ENCODE data around the gene CTSD. TPM values are rescaled to one million over a fixed set of nuclear protein-coding genes. Genes with fewer than 3 reads are reported as not detected.
"Not testable (repeated sequence)": the region's sequence is repeated elsewhere in the genome, so short reads cannot be mapped to it uniquely, and the experiment has no call there.

CTSD gene
- total RNA-seq (2021; fragmentation: NEBNext Ultra II Directional; extraction: Animal tissue kit (Norgen Biotek cat#: 25700)): 100 to 1,000 TPM; 212 to 240 (median 229) TPM
- long read RNA-seq, transcript CTSD-201 (9 exons, 2,123 nt): major isoform, 295 of 332 reads
- long read RNA-seq, partial matches to known transcripts: 22 of 332 reads
- long read RNA-seq, other reads (novel, unspliced or antisense): 12 of 332 reads

GRCh38 chr11:1763796-1764661 lies at the start of gene CTSD:
Gene CTSD, minus strand, starts transcription at chr11:1763927. Its CDS starts 68 bp downstream, at chr11:1763859.
- no peaks in the 10 kb centered on the region for H3K9me3 Mint-ChIP-seq
- no peaks in the 10 kb centered on the region for H3K36me3 Mint-ChIP-seq (ENCODE audit: low read depth)
- peak within 1 kb of the TSS; percentile 88 for H3K4me3 Mint-ChIP-seq
- peaks cover 8% of the 10 kb centered on the region; the same call in 1 of the 2 replicates for H3K27me3 Mint-ChIP-seq (ENCODE audit: insufficient read depth)
- H3K4me1 Mint-ChIP-seq (ENCODE audit: low read depth): peaks cover 28% of the 10 kb centered on the region
- peak; percentile 60 for DNase-seq
- peak within 1 kb of the TSS; percentile 61 for H3K27ac Mint-ChIP-seq
- peak; percentile 32 for TF ChIP-seq CTCF (IDR thresholded peaks at IDR 0.05)

- not testable (repeated sequence) for H3K4me1 Mint-ChIP-seq (ENCODE audit: low read depth); H3K36me3 Mint-ChIP-seq (ENCODE audit: low read depth); H3K27ac Mint-ChIP-seq; H3K4me3 Mint-ChIP-seq; DNase-seq; H3K9me3 Mint-ChIP-seq
- peaks cover 54% of the 10 kb centered on the region for H3K27me3 Mint-ChIP-seq (ENCODE audit: insufficient read depth)
Observed at GRCh38 chr11:1813356-1813755, 49.6 kb upstream of the CTSD start.

- Mint-ChIP-seq H3K36me3 (ENCODE audit: low read depth) (no peaks in the 10 kb centered on the region), H3K27me3 (ENCODE audit: insufficient read depth) (peaks cover 57% of the 10 kb centered on the region), H3K9me3 (peaks cover 9% of the 10 kb centered on the region; the same call in 1 of the 2 replicates), H3K4me1 (ENCODE audit: low read depth) (no peaks in the 10 kb centered on the region), H3K27ac (no peak overlapping the region), H3K4me3 (no peak overlapping the region)
- no peak for DNase-seq
- TF ChIP-seq CTCF (IDR thresholded peaks at IDR 0.05): no peak
Observed at GRCh38 chr11:1812801-1813200, 49.1 kb upstream of the CTSD start.

- no peak for TF ChIP-seq CTCF (IDR thresholded peaks at IDR 0.05)
- Mint-ChIP-seq H3K27ac (no peak overlapping the region), H3K4me3 (no peak overlapping the region), H3K36me3 (ENCODE audit: low read depth) (no peaks in the 10 kb centered on the region), H3K27me3 (ENCODE audit: insufficient read depth) (peaks cover 62% of the 10 kb centered on the region), H3K9me3 (peaks cover 9% of the 10 kb centered on the region; the same call in 1 of the 2 replicates), H3K4me1 (ENCODE audit: low read depth) (no peaks in the 10 kb centered on the region)
- DNase-seq: no peak
Observed at GRCh38 chr11:1812274-1812673, 48.5 kb upstream of the CTSD start.

DNA sequence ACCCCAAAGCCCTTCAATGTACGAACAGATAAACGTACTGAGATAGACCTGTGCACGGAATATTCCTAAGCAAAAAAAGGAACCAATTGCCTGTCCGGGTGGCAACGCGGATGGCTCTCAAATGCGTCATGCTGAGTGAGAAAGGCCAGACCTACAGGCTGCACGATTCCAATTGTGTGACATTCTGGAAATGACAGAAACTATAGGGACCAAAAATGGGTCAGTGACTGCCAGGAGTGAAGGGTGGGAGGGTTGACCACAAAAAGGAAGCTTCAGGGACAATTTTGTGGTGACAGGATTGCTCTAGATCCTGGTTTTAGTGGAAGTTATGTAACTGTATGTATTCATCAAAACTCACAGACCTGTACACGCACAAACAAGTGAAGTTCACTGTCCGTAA lies 47.0 kb upstream of the CTSD start:
- Mint-ChIP-seq H3K36me3 (ENCODE audit: low read depth) (no peaks in the 10 kb centered on the region), H3K4me3 (no peak overlapping the region), H3K9me3 (peaks cover 9% of the 10 kb centered on the region; the same call in 1 of the 2 replicates), H3K27me3 (ENCODE audit: insufficient read depth) (peaks cover 56% of the 10 kb centered on the region), H3K4me1 (ENCODE audit: low read depth) (no peaks in the 10 kb centered on the region), H3K27ac (no peak overlapping the region)
- TF ChIP-seq CTCF (IDR thresholded peaks at IDR 0.05): no peak
- no peak for DNase-seq
